Endothelial cell of umbilical vein (primary cell): ENCODE results near the gene PIK3AP1. TPM values are rescaled to one million over a fixed set of nuclear protein-coding genes. Genes with fewer than 3 reads are reported as not detected.

Experiments used
- BruUV-seq: library from RNA; stranded (reverse); fragments of 400-500 nt; replicated peaks from 2 replicates; lab custom pipeline; 2021; lab: Mats Ljungman, UMichigan
- CTCF ChIA-PET: fragments of 300-600, 350-600 bp; sonication (Branson Sonifier 250); formaldehyde crosslinking; loops from one replicate; lab custom pipeline; 2021; ENCODE audit warnings: antibody characterized with exemption, inconsistent platforms; lab: Charles Lee
- POLR2A ChIA-PET: fragments of 300-600, 350-600 bp; sonication (Branson Sonifier 250); formaldehyde crosslinking; loops from one replicate; lab custom pipeline; 2021; ENCODE audit warnings: antibody characterized with exemption, inconsistent platforms; lab: Charles Lee
- DNase-seq: peaks from one replicate; pipeline ENCODE4 v3.0.0-alpha.2; 2011; ENCODE audit warnings: low read depth, low spot score
- FAIRE-seq: peaks from 2 replicates; lab custom pipeline; 2011; peaks lifted over from hg19 to GRCh38; lab: Jason Lieb, UNC
- H2AFZ ChIP-seq: 2 replicates; pipeline ENCODE4 v1.6.0; 2012; ENCODE audit warnings: low read depth, low read length, control low read depth, inconsistent platforms
- H3K27ac ChIP-seq: 2 replicates; pipeline ENCODE4 v1.5.1; 2011; ENCODE audit warnings: low read depth, mild to moderate bottlenecking, control low read depth, low read length, moderate library complexity; ENCODE audit not compliant: insufficient read depth
- H3K27me3 ChIP-seq, 2 experiments: 2 replicates each; pipeline versions ENCODE4 v1.6.0 to v1.6.1; 2011; ENCODE audit warnings: low read length in 2 of 2, mixed read lengths in 1 of 2; ENCODE audit not compliant: control insufficient read depth in 2 of 2, insufficient read depth in 2 of 2
- H3K36me3 ChIP-seq, 2 experiments: 2 replicates in 1 of 2; 3 replicates in 1 of 2; pipeline ENCODE4 v1.5.1; 2011; ENCODE audit warnings: low read length in 2 of 2, mild to moderate bottlenecking in 1 of 2, moderate library complexity in 1 of 2; ENCODE audit not compliant: control insufficient read depth in 2 of 2, insufficient read depth in 2 of 2; ENCODE audit errors: extremely low read depth in 1 of 2
- H3K4me1 ChIP-seq: 3 replicates; pipeline ENCODE4 v1.5.1; 2011; ENCODE audit warnings: mild to moderate bottlenecking, low read length; ENCODE audit not compliant: control insufficient read depth, insufficient read depth; ENCODE audit errors: extremely low read depth
- H3K4me2 ChIP-seq: 2 replicates; pipeline ENCODE4 v1.6.1; 2011; ENCODE audit warnings: low read length, control low read depth, mixed read lengths; ENCODE audit not compliant: insufficient read depth
- H3K4me3 ChIP-seq, 3 experiments: fragments of 200-600 bp in 1 of 3; sonication (generic), shearing (Covaris generic) in 1 of 3; replicated peaks in 1 of 3; 2 replicates each; pipeline ENCODE4 v1.5.1; 2011 to 2016; ENCODE audit warnings: control low read depth in 3 of 3, low read length in 3 of 3, mild to moderate bottlenecking in 2 of 3, inconsistent platforms in 1 of 3, low read depth in 1 of 3, moderate library complexity in 1 of 3; ENCODE audit not compliant: insufficient read depth in 1 of 3
- H3K79me2 ChIP-seq: 2 replicates; pipeline ENCODE4 v1.6.0; 2012; ENCODE audit warnings: low read length, inconsistent platforms; ENCODE audit not compliant: control insufficient read depth, insufficient read depth
- H3K9ac ChIP-seq: replicated peaks from 2 replicates; pipeline ENCODE3; 2011; ENCODE audit warnings: low read length, control low read depth; ENCODE audit not compliant: insufficient read depth; ENCODE audit errors: extremely low read depth
- H3K9me1 ChIP-seq: replicated peaks from 3 replicates; pipeline ENCODE4 v1.6.0; 2011; ENCODE audit warnings: mild to moderate bottlenecking, low read length; ENCODE audit not compliant: control insufficient read depth, insufficient read depth; ENCODE audit errors: extremely low read depth
- H3K9me3 ChIP-seq: replicated peaks from 2 replicates; pipeline ENCODE4 v1.5.1; 2012; ENCODE audit warnings: low read length, inconsistent platforms; ENCODE audit not compliant: control insufficient read depth, insufficient read depth
- H4K20me1 ChIP-seq: replicated peaks from 2 replicates; pipeline ENCODE3; 2011; ENCODE audit warnings: mild to moderate bottlenecking, low read length; ENCODE audit not compliant: control insufficient read depth, insufficient read depth; ENCODE audit errors: extremely low read depth
- EZH2 ChIP-seq: IDR thresholded peaks from 2 replicates; pipeline ENCODE4 v1.6.1; 2012; ENCODE audit warnings: borderline replicate concordance, low read depth, mild to moderate bottlenecking, moderate library complexity, low read length, inconsistent platforms; ENCODE audit not compliant: severe bottlenecking
- FOS ChIP-seq: IDR thresholded peaks from 2 replicates; pipeline ENCODE4 v1.6.1; 2011; ENCODE audit warnings: mild to moderate bottlenecking, low read length, moderate library complexity, borderline replicate concordance; ENCODE audit not compliant: insufficient read depth
- GATA2 ChIP-seq: IDR thresholded peaks from 2 replicates; pipeline ENCODE4 v1.7.0; 2011; ENCODE audit warnings: low read depth, mild to moderate bottlenecking, moderate library complexity, mixed read lengths, low read length; ENCODE audit not compliant: insufficient read length, insufficient read depth
- JUN ChIP-seq: IDR thresholded peaks from 2 replicates; pipeline ENCODE4 v1.6.1; 2011; ENCODE audit warnings: borderline replicate concordance, low read depth; ENCODE audit not compliant: insufficient read length, insufficient read depth
- MYC ChIP-seq: IDR thresholded peaks from one replicate; pipeline ENCODE4 v1.6.1; 2011; ENCODE audit warnings: mild to moderate bottlenecking, low read depth, low read length
- POLR2A ChIP-seq: IDR thresholded peaks from 2 replicates; pipeline ENCODE4 v1.6.1; 2012; ENCODE audit warnings: low read depth, mild to moderate bottlenecking, control low read depth, low read length
- POLR2AphosphoS5 ChIP-seq: IDR thresholded peaks from 2 replicates; pipeline ENCODE4 v1.6.1; 2012; ENCODE audit warnings: low read depth, mild to moderate bottlenecking, control low read depth, low read length, moderate library complexity; ENCODE audit not compliant: insufficient read depth
- dilution Hi-C: fragments of 300-500 bp; cut with MboI; formaldehyde crosslinking; loops from one replicate; pipeline ENCODE4 v1.15.0; 2019; ENCODE audit warnings: low sequenced_read_pairs; ENCODE audit not compliant: extremely low pct_ligation_motif_present
- intact Hi-C: fragments of 100-400 bp; cut with micrococcal nuclease; formaldehyde crosslinking; loops from one replicate; pipeline ENCODE4 v1.10.0; 2022
- polyA plus RNA-seq, 4 experiments: library from polyadenylated mRNA; depleted of rRNA in 3 of 4; stranded (reverse) in 3 of 4; unstranded in 1 of 4; fragments of >200 nt; gene quantifications; 2 replicates each; pipeline versions ENCODE4 v1.2.1 to v1.2.3, GENCODE V29; 2011 to 2012; ENCODE audit warnings: missing spikeins in 1 of 4
- total RNA-seq: library from RNA; stranded (reverse); gene quantifications from 2 replicates; pipeline ENCODE4 v1.2.3, GENCODE V29; 2021
- TF ChIP-seq, protein P1 (sequence below), 2 donors: IDR thresholded peaks; 1 replicate in 1 of 2; 2 replicates in 1 of 2; pipeline ENCODE4 v1.5.1; 2011; ENCODE audit warnings: low read length in 2 of 2, mild to moderate bottlenecking in 2 of 2, moderate library complexity in 2 of 2, control low read depth in 1 of 2, inconsistent platforms in 1 of 2, low read depth in 1 of 2; ENCODE audit not compliant: insufficient read depth in 1 of 2; ENCODE audit errors: extremely low read depth in 1 of 2
- TF ChIP-seq, protein P2 (sequence below): IDR thresholded peaks from 2 replicates; pipeline ENCODE4 v1.6.1; 2011; ENCODE audit not compliant: insufficient read depth, insufficient read length

Gene PIK3AP1
- total and polyA plus RNA-seq, 2 donors (not counting 3 experiments of a cell fraction or from before 2014, with no cell fraction given) = 0.04 TPM; not detected in 1

DNA sequence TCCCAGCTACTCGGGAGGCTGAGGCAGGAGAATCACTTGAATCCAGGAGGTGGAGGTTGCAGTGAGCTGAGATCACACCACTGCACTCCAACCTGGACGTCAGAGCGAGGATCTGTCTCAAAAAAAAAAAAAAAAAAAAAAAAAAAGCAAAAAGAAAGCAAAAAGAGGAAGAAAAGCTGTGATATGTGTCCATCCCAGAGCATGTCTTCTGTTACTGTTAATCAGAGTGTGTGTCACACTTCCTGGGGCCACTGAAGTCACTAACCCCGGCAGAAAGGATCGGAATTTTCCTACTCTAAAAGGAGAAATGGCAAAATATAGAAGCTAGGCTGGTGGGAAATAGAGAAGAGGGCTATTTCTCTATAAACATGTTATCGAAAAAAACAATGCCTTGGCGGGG, 11.9 kb downstream of the PIK3AP1 start:
- intact Hi-C loops = no loop called here
- Histone ChIP-seq H4K20me1 (no peaks in the 10 kb centered on the region), H3K9me1 (no peaks in the 10 kb centered on the region), H3K9me3 (no peaks in the 10 kb centered on the region), H3K4me1 (no peaks in the 10 kb centered on the region), H3K27me3 (no peaks in the 10 kb centered on the region), H3K9ac (no peak overlapping the region), H3K27ac (no peak overlapping the region), H3K4me3 (no peak overlapping the region), H3K4me2 (no peak overlapping the region), H3K36me3 (no peaks in the 10 kb centered on the region), H2AFZ (no peak overlapping the region), H3K79me2 (no peaks in the 10 kb centered on the region)
- TF ChIP-seq, protein P1, sequence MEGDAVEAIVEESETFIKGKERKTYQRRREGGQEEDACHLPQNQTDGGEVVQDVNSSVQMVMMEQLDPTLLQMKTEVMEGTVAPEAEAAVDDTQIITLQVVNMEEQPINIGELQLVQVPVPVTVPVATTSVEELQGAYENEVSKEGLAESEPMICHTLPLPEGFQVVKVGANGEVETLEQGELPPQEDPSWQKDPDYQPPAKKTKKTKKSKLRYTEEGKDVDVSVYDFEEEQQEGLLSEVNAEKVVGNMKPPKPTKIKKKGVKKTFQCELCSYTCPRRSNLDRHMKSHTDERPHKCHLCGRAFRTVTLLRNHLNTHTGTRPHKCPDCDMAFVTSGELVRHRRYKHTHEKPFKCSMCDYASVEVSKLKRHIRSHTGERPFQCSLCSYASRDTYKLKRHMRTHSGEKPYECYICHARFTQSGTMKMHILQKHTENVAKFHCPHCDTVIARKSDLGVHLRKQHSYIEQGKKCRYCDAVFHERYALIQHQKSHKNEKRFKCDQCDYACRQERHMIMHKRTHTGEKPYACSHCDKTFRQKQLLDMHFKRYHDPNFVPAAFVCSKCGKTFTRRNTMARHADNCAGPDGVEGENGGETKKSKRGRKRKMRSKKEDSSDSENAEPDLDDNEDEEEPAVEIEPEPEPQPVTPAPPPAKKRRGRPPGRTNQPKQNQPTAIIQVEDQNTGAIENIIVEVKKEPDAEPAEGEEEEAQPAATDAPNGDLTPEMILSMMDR (IDR thresholded peaks at IDR 0.05; ENCODE audit: extremely low read depth in 1 of 2, insufficient read depth in 1 of 2, low read depth in 1 of 2, low read length in 2 of 2) = no peak
- TF ChIP-seq EZH2 (no peak), GATA2 (no peak), POLR2AphosphoS5 (no peak), POLR2A (no peak), MYC (no peak), JUN (no peak), FOS (no peak)
- TF ChIP-seq, protein P2, sequence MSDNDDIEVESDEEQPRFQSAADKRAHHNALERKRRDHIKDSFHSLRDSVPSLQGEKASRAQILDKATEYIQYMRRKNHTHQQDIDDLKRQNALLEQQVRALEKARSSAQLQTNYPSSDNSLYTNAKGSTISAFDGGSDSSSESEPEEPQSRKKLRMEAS = no peak
- CTCF ChIA-PET = interaction anchor here (0.6 to 0.7 kb wide), 2 partner anchors 29 to 330 kb away, joined by 3 read pairs; no protein-coding TSS in a partner anchor
- BruUV-seq = no TSS peak
- dilution Hi-C loops = no loop called here
- FAIRE-seq (no peak), DNase-seq (no peak)
- POLR2A ChIA-PET = no interaction called here
